Measurements from ENCODE around the gene KCNJ6.

KCNJ6 gene

GRCh38 chr21:37849506-37850102 lies 66.7 kb downstream of the KCNJ6 start:
- Histone ChIP-seq H3K27ac (ENCODE audit: low read length) (no peak overlapping the region), H3K9ac (ENCODE audit: low read length) (no peak overlapping the region), H3K4me3 (ENCODE audit: low read length) (no peak overlapping the region), H4K20me1 (ENCODE audit: insufficient read depth, low read length) (no peaks in the 10 kb centered on the region), H3K4me2 (ENCODE audit: low read length) (no peak overlapping the region), H3K4me1 (ENCODE audit: low read length) (no peaks in the 10 kb centered on the region), H3K36me3 (replicated peaks; ENCODE audit: low read depth, low read length) (no peaks in the 10 kb centered on the region), H3K79me2 (ENCODE audit: low read length) (no peaks in the 10 kb centered on the region), H2AFZ (ENCODE audit: low read depth, low read length) (no peak overlapping the region), H3K27me3 (ENCODE audit: low read depth, low read length) (no peaks in the 10 kb centered on the region), H3K9me3 (ENCODE audit: insufficient read depth, low read length) (no peaks in the 10 kb centered on the region)
- no peak for TF ChIP-seq CTCF (IDR thresholded peaks at IDR 0.05; ENCODE audit: low read depth, low read length)
- TF ChIP-seq EZH2phosphoT487 (IDR thresholded peaks at IDR 0.05; ENCODE audit: low read depth): no peak

GRCh38 chr21:37848721-37849490 lies 67.4 kb downstream of the KCNJ6 start:
- Histone ChIP-seq H3K4me2 (ENCODE audit: low read length) (no peak overlapping the region), H3K4me3 (ENCODE audit: low read length) (no peak overlapping the region)

DNA sequence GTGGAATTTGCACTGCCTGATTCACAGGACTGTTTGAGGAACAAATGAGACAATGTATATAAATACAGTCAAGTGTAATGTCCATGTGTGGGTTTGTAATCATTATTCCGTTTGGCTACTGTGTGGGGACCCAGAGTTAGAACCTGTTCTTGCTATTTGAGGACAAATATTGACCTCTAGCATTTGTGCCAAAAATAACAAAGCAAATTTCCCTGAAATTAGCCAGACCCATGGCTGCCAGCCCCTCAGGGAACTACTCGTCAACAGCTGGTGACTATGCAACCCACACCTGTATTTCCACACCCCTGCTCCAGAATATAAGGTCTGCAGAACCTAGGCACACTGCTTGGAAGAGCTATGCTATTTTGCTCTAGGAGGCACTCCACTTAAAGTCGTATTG lies 70.7 kb downstream of the KCNJ6 start:
- Histone ChIP-seq H3K4me3 (ENCODE audit: low read length) (no peak overlapping the region), H3K27ac (ENCODE audit: low read length) (no peak overlapping the region)
- TF ChIP-seq CTCF (IDR thresholded peaks at IDR 0.05; ENCODE audit: low read depth, low read length): no peak

More at GRCh38 chr21:37848721-37849490, 67.4 kb downstream of the KCNJ6 start:
- Histone ChIP-seq H2AFZ (ENCODE audit: low read depth, low read length) (no peak overlapping the region), H3K4me1 (ENCODE audit: low read length) (no peaks in the 10 kb centered on the region), H3K9me3 (ENCODE audit: insufficient read depth, low read length) (no peaks in the 10 kb centered on the region), H3K36me3 (replicated peaks; ENCODE audit: low read depth, low read length) (no peaks in the 10 kb centered on the region), H4K20me1 (ENCODE audit: insufficient read depth, low read length) (no peaks in the 10 kb centered on the region), H3K79me2 (ENCODE audit: low read length) (no peaks in the 10 kb centered on the region), H3K27me3 (ENCODE audit: low read depth, low read length) (no peaks in the 10 kb centered on the region), H3K27ac (ENCODE audit: low read length) (no peak overlapping the region), H3K9ac (ENCODE audit: low read length) (no peak overlapping the region)
- TF ChIP-seq CTCF (IDR thresholded peaks at IDR 0.05; ENCODE audit: low read depth, low read length) (no peak), EZH2phosphoT487 (IDR thresholded peaks at IDR 0.05; ENCODE audit: low read depth) (no peak)

GRCh38 chr21:37843191-37843590 lies 73.1 kb downstream of the KCNJ6 start:
- no peaks in the 10 kb centered on the region for H3K79me2 ChIP-seq (ENCODE audit: low read length)
- H3K9me3 ChIP-seq (ENCODE audit: insufficient read depth, low read length): no peaks in the 10 kb centered on the region
- no peak overlapping the region for H3K4me2 ChIP-seq (ENCODE audit: low read length)
- H4K20me1 ChIP-seq (ENCODE audit: insufficient read depth, low read length): no peaks in the 10 kb centered on the region
- no peak overlapping the region for H2AFZ ChIP-seq (ENCODE audit: low read depth, low read length)
- no peaks in the 10 kb centered on the region for H3K36me3 ChIP-seq (replicated peaks; ENCODE audit: low read depth, low read length)
- no peaks in the 10 kb centered on the region for H3K27me3 ChIP-seq (ENCODE audit: low read depth, low read length)
- no peak overlapping the region for H3K9ac ChIP-seq (ENCODE audit: low read length)
- no peak overlapping the region for H3K4me3 ChIP-seq (ENCODE audit: low read length)
- no peak for TF ChIP-seq EZH2phosphoT487 (IDR thresholded peaks at IDR 0.05; ENCODE audit: low read depth)
- TF ChIP-seq CTCF (IDR thresholded peaks at IDR 0.05; ENCODE audit: low read depth, low read length): no peak
- no peak overlapping the region for H3K27ac ChIP-seq (ENCODE audit: low read length)
- no peaks in the 10 kb centered on the region for H3K4me1 ChIP-seq (ENCODE audit: low read length)

More for the DNA sequence above, 70.7 kb downstream of the KCNJ6 start:
- Histone ChIP-seq H3K9ac (ENCODE audit: low read length) (no peak overlapping the region), H3K4me1 (ENCODE audit: low read length) (no peaks in the 10 kb centered on the region), H2AFZ (ENCODE audit: low read depth, low read length) (no peak overlapping the region), H3K4me2 (ENCODE audit: low read length) (no peak overlapping the region), H3K9me3 (ENCODE audit: insufficient read depth, low read length) (no peaks in the 10 kb centered on the region), H3K79me2 (ENCODE audit: low read length) (no peaks in the 10 kb centered on the region), H3K27me3 (ENCODE audit: low read depth, low read length) (no peaks in the 10 kb centered on the region), H4K20me1 (ENCODE audit: insufficient read depth, low read length) (no peaks in the 10 kb centered on the region), H3K36me3 (replicated peaks; ENCODE audit: low read depth, low read length) (no peaks in the 10 kb centered on the region)
